HuH-7 (cell line): Measurements from ENCODE around the gene C9orf50.
A peak's percentile ranks its signal among the peaks of the same experiment; 100 is the strongest.
"Not testable (repeated sequence)": the region's sequence is repeated elsewhere in the genome, so short reads cannot be mapped to it uniquely, and the experiment has no call there.

Experiments used
- DNase-seq: peaks from one replicate; pipeline ENCODE4 v3.0.0; 2011; ENCODE audit warnings: low spot score

C9orf50 gene

GRCh38 chr9:129620669-129621295 is at the start of gene C9orf50:
C9orf50 (minus strand) TSS chr9:129621101; CDS start chr9:129620574, 527 bp downstream.
- no peak for DNase-seq

GRCh38 chr9:129669946-129670345 is 49.0 kb upstream of the C9orf50 start:
- no peak for DNase-seq

GRCh38 chr9:129669141-129669718 is 48.3 kb upstream of the C9orf50 start:
- DNase-seq = no peak

GRCh38 chr9:129667850-129668249 is 46.9 kb upstream of the C9orf50 start:
- DNase-seq = no peak

- no peak for DNase-seq
These were observed 46.5 kb upstream of the C9orf50 start for GRCh38 chr9:129667378-129667777.

- DNase-seq = peak; percentile 62
These were observed 45.7 kb upstream of the C9orf50 start for GRCh38 chr9:129666575-129666974.

GRCh38 chr9:129665814-129666520 is 45.1 kb upstream of the C9orf50 start:
- DNase-seq = no peak

GRCh38 chr9:129665389-129665775 is 44.5 kb upstream of the C9orf50 start, which contains the start of gene PRRX2:
PRRX2 (plus strand) TSS chr9:129665647; CDS start chr9:129665868, 221 bp downstream.
- peak; percentile 66 for DNase-seq

GRCh38 chr9:129664746-129665388 is 44.0 kb upstream of the C9orf50 start:
- no peak for DNase-seq

- not testable (repeated sequence) for DNase-seq
These were observed 41.3 kb upstream of the C9orf50 start for GRCh38 chr9:129662239-129662638.

GRCh38 chr9:129661029-129661428 is 40.1 kb upstream of the C9orf50 start:
- DNase-seq = no peak

- DNase-seq = no peak
These were observed 36.0 kb upstream of the C9orf50 start for GRCh38 chr9:129656795-129657390.

GRCh38 chr9:129655696-129656095 is 34.8 kb upstream of the C9orf50 start:
- no peak for DNase-seq

- no peak for DNase-seq
These were observed 34.3 kb upstream of the C9orf50 start for GRCh38 chr9:129655154-129655553.

GRCh38 chr9:129654554-129655040 is 33.7 kb upstream of the C9orf50 start:
- DNase-seq = no peak

GRCh38 chr9:129653823-129654553 is 33.1 kb upstream of the C9orf50 start:
- DNase-seq = no peak

- no peak for DNase-seq
These were observed 29.9 kb upstream of the C9orf50 start for GRCh38 chr9:129650680-129651235.

GRCh38 chr9:129649726-129650679 is 29.1 kb upstream of the C9orf50 start:
- DNase-seq = no peak

- no peak for DNase-seq
These were observed 27.8 kb upstream of the C9orf50 start for GRCh38 chr9:129648764-129649115.
